Myocyte (in vitro differentiated cells): Measurements from ENCODE around the gene NDUFS2. TPM values are rescaled to one million over a fixed set of nuclear protein-coding genes. Genes with fewer than 3 reads are reported as not detected.
A peak's percentile ranks its signal among the peaks of the same experiment; 100 is the strongest.

Source experiments
- DNase-seq: peaks from one replicate; pipeline ENCODE4 v3.0.0-alpha.2; 2012; ENCODE audit warnings: low read depth
- polyA plus RNA-seq: library from polyadenylated mRNA; unstranded; fragments of >200 nt; gene quantifications from one replicate; pipeline ENCODE4 v1.2.1, GENCODE V29; 2012; ENCODE audit warnings: missing spikeins
- total RNA-seq: library from RNA; depleted of rRNA; stranded (reverse); fragments of >200 nt; gene quantifications from 2 replicates; pipeline ENCODE4 v1.2.3, GENCODE V29; 2014

Gene NDUFS2
- 162 TPM in 2 replicates for total RNA-seq
- polyA plus RNA-seq: 130 TPM

GRCh38 chr1:161201836-161202712, at the start of gene NDUFS2:
Gene NDUFS2 (plus strand): TSS chr1:161202367. CDS start chr1:161202386, 19 bp downstream.
- peak; percentile 99 for DNase-seq

GRCh38 chr1:161153176-161153575, 49.0 kb upstream of the NDUFS2 start:
- no peak for DNase-seq

- DNase-seq: peak; percentile 91
Observed at GRCh38 chr1:161153682-161154337, 48.4 kb upstream of the NDUFS2 start, which contains the start of gene UFC1. Gene UFC1 (plus strand): TSS chr1:161153978. CDS start chr1:161153998, 20 bp downstream.

- DNase-seq: no peak
Observed at GRCh38 chr1:161157867-161158266, 44.3 kb upstream of the NDUFS2 start.

GRCh38 chr1:161158316-161159010, 43.7 kb upstream of the NDUFS2 start:
- no peak for DNase-seq

GRCh38 chr1:161159087-161159912, 42.9 kb upstream of the NDUFS2 start, which contains the start of gene USP21:
Gene USP21 (plus strand): TSS chr1:161159500. CDS start chr1:161160641, 1,141 bp downstream.
- DNase-seq: peak; percentile 93

- no peak for DNase-seq
Observed at GRCh38 chr1:161159913-161160243, 42.3 kb upstream of the NDUFS2 start.

- no peak for DNase-seq
Observed at GRCh38 chr1:161160671-161161145, 41.5 kb upstream of the NDUFS2 start.

GRCh38 chr1:161161652-161162051, 40.5 kb upstream of the NDUFS2 start:
- DNase-seq: no peak

GRCh38 chr1:161162052-161162451, 40.1 kb upstream of the NDUFS2 start:
- DNase-seq: no peak

- DNase-seq: no peak
Observed at GRCh38 chr1:161162806-161163205, 39.4 kb upstream of the NDUFS2 start.

- no peak for DNase-seq
Observed at GRCh38 chr1:161163793-161164192, 38.4 kb upstream of the NDUFS2 start.

GRCh38 chr1:161164901-161165610, 37.1 kb upstream of the NDUFS2 start:
- no peak for DNase-seq

- DNase-seq: peak; percentile 99
Observed at GRCh38 chr1:161165742-161166668, 36.2 kb upstream of the NDUFS2 start, which contains the start of gene PPOX. Gene PPOX (plus strand): TSS chr1:161166426. CDS start chr1:161166848, 422 bp downstream.

- DNase-seq: no peak
Observed at GRCh38 chr1:161166669-161167548, 35.3 kb upstream of the NDUFS2 start.

- no peak for DNase-seq
Observed at GRCh38 chr1:161168906-161169305, 33.3 kb upstream of the NDUFS2 start.

GRCh38 chr1:161171191-161171590, 31.0 kb upstream of the NDUFS2 start:
- no peak for DNase-seq

GRCh38 chr1:161171696-161172095, 30.5 kb upstream of the NDUFS2 start:
- DNase-seq: no peak
